ENCODE results near the gene CCDC88C. TPM values are rescaled to one million over a fixed set of nuclear protein-coding genes. Genes with fewer than 3 reads are reported as not detected.

The CCDC88C gene
- total and polyA plus RNA-seq, 2 experiments from 2014 or later, result 23.6 to 60.7 TPM

DNA sequence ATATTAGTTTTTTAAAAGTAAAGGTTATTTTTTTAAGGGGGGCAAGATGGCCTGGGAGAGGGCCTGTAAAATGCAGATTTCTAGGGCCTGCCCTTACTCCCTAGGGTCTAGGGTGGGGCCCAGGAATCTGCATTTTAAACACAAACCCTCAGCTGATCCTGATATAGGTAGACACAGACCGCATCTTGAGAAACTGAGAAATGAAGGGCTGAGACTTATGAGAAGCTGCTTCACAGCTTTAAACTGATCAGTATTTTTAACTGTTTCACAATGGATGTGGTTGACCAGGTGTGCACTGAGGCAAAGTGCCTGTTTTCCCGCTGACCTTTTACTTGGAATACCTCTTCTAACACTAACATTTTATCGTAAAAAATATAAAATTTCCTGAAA is 84.0 kb downstream of the CCDC88C start:
- no peak overlapping the region for H3K27ac Mint-ChIP-seq
- Histone ChIP-seq H4K20me1 (replicated peaks; ENCODE audit: insufficient read depth) (no peaks in the 10 kb centered on the region; the same call in 1 of the 2 replicates), H3K9me2 (ENCODE audit: insufficient read depth) (no peaks in the 10 kb centered on the region), H3K4me2 (no peak overlapping the region), H3K27ac (ENCODE audit: low read depth) (no peak overlapping the region), H2AFZ (no peak overlapping the region), H3K79me2 (replicated peaks; ENCODE audit: insufficient read depth) (no peaks in the 10 kb centered on the region), H3F3A (replicated peaks; ENCODE audit: low read depth) (no peaks in the 10 kb centered on the region), H3K4me1 (ENCODE audit: insufficient read depth) (no peaks in the 10 kb centered on the region), H3K4me3 (no peak overlapping the region), H3K36me3 (ENCODE audit: insufficient read depth) (no peaks in the 10 kb centered on the region), H3K27me3 (ENCODE audit: insufficient read depth) (no peaks in the 10 kb centered on the region)
- peaks cover 2% of the 10 kb centered on the region; the same call in 2 of the 3 replicates for H3K4me1 Mint-ChIP-seq
- H3K27me3 Mint-ChIP-seq (ENCODE audit: insufficient read depth, low read depth, poor library complexity), result peaks cover 10% of the 10 kb centered on the region
- TF ChIP-seq EZH2 (IDR thresholded peaks at IDR 0.05; ENCODE audit: low read depth, unreplicated experiment) (no peak), EZH2phosphoT487 (IDR thresholded peaks at IDR 0.05; ENCODE audit: unreplicated experiment) (no peak), ZNF331 (CRISPR knock-in tag; IDR thresholded peaks at IDR 0.05; ENCODE audit: low read depth) (no peak), REST (IDR thresholded peaks at IDR 0.05; ENCODE audit: unreplicated experiment) (no peak), CREB1 (CRISPR knock-in tag; IDR thresholded peaks at IDR 0.05; ENCODE audit: low read depth) (no peak), NANOG (IDR thresholded peaks at IDR 0.05; ENCODE audit: borderline replicate concordance) (no peak), ETS1 (IDR thresholded peaks at IDR 0.05) (no peak), CTCF (conservative IDR thresholded peaks at IDR 0.05; ENCODE audit: low read depth in 2 of 2) (no peak), ZNF114 (CRISPR knock-in tag; IDR thresholded peaks at IDR 0.05) (no peak), POLR2AphosphoS5 (IDR thresholded peaks at IDR 0.05; ENCODE audit: low read depth) (no peak), STAT1 (IDR thresholded peaks at IDR 0.05; ENCODE audit: unreplicated experiment) (no peak), JUNB (IDR thresholded peaks at IDR 0.05; ENCODE audit: unreplicated experiment) (no peak)
- TF ChIP-seq, protein P1, sequence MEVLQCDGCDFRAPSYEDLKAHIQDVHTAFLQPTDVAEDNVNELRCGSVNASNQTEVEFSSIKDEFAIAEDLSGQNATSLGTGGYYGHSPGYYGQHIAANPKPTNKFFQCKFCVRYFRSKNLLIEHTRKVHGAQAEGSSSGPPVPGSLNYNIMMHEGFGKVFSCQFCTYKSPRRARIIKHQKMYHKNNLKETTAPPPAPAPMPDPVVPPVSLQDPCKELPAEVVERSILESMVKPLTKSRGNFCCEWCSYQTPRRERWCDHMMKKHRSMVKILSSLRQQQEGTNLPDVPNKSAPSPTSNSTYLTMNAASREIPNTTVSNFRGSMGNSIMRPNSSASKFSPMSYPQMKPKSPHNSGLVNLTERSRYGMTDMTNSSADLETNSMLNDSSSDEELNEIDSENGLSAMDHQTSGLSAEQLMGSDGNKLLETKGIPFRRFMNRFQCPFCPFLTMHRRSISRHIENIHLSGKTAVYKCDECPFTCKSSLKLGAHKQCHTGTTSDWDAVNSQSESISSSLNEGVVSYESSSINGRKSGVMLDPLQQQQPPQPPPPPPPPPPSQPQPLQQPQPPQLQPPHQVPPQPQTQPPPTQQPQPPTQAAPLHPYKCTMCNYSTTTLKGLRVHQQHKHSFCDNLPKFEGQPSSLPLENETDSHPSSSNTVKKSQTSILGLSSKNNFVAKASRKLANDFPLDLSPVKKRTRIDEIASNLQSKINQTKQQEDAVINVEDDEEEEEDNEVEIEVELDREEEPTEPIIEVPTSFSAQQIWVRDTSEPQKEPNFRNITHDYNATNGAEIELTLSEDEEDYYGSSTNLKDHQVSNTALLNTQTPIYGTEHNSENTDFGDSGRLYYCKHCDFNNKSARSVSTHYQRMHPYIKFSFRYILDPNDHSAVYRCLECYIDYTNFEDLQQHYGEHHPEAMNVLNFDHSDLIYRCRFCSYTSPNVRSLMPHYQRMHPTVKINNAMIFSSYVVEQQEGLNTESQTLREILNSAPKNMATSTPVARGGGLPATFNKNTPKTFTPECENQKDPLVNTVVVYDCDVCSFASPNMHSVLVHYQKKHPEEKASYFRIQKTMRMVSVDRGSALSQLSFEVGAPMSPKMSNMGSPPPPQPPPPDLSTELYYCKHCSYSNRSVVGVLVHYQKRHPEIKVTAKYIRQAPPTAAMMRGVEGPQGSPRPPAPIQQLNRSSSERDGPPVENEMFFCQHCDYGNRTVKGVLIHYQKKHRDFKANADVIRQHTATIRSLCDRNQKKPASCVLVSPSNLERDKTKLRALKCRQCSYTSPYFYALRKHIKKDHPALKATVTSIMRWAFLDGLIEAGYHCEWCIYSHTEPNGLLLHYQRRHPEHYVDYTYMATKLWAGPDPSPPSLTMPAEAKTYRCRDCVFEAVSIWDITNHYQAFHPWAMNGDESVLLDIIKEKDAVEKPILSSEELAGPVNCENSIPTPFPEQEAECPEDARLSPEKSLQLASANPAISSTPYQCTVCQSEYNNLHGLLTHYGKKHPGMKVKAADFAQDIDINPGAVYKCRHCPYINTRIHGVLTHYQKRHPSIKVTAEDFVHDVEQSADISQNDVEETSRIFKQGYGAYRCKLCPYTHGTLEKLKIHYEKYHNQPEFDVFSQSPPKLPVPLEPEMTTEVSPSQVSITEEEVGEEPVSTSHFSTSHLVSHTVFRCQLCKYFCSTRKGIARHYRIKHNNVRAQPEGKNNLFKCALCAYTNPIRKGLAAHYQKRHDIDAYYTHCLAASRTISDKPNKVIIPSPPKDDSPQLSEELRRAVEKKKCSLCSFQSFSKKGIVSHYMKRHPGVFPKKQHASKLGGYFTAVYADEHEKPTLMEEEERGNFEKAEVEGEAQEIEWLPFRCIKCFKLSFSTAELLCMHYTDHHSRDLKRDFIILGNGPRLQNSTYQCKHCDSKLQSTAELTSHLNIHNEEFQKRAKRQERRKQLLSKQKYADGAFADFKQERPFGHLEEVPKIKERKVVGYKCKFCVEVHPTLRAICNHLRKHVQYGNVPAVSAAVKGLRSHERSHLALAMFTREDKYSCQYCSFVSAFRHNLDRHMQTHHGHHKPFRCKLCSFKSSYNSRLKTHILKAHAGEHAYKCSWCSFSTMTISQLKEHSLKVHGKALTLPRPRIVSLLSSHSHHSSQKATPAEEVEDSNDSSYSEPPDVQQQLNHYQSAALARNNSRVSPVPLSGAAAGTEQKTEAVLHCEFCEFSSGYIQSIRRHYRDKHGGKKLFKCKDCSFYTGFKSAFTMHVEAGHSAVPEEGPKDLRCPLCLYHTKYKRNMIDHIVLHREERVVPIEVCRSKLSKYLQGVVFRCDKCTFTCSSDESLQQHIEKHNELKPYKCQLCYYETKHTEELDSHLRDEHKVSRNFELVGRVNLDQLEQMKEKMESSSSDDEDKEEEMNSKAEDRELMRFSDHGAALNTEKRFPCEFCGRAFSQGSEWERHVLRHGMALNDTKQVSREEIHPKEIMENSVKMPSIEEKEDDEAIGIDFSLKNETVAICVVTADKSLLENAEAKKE (CRISPR knock-in tag; IDR thresholded peaks at IDR 0.05), result no peak
- H3K9me3 Mint-ChIP-seq, result no peaks in the 10 kb centered on the region
- no peak overlapping the region for H3K4me3 Mint-ChIP-seq
- DNase-seq (ENCODE audit: low spot score) (no peak), ATAC-seq (no peak)
- H3K36me3 Mint-ChIP-seq (ENCODE audit: low read depth), result peaks cover 9% of the 10 kb centered on the region
